Hepatocyte (in vitro differentiated cells): Measurements from ENCODE around the gene BLVRB. TPM values are rescaled to one million over a fixed set of nuclear protein-coding genes. Genes with fewer than 3 reads are reported as not detected.

Experiments used
- DNase-seq: peaks from one replicate; pipeline ENCODE4 v3.0.0-alpha.2; 2016; ENCODE audit warnings: low spot score
- H2AFZ ChIP-seq: fragments of 200-600 bp; sonication (generic); 2 replicates; pipeline ENCODE4 v1.6.0; 2016; ENCODE audit warnings: antibody characterized with exemption, mild to moderate bottlenecking
- H3K27ac ChIP-seq: fragments of 200-600 bp; sonication (generic); 2 replicates; pipeline ENCODE4 v1.5.1; 2016; ENCODE audit warnings: mild to moderate bottlenecking
- H3K27me3 ChIP-seq: fragments of 200-600 bp; sonication (generic); 2 replicates; pipeline ENCODE4 v1.6.1; 2016
- H3K36me3 ChIP-seq: fragments of 200-600 bp; sonication (generic); replicated peaks from 2 replicates; pipeline ENCODE4 v1.5.1; 2016; ENCODE audit warnings: low read depth; ENCODE audit not compliant: insufficient read depth
- H3K4me1 ChIP-seq: fragments of 200-600 bp; sonication (generic); 2 replicates; pipeline ENCODE4 v1.5.1; 2016; ENCODE audit warnings: mild to moderate bottlenecking, moderate library complexity; ENCODE audit not compliant: insufficient read depth
- H3K4me2 ChIP-seq: fragments of 200-600 bp; sonication (generic); 2 replicates; pipeline ENCODE4 v1.6.0; 2016
- H3K4me3 ChIP-seq: fragments of 200-600 bp; sonication (generic); 2 replicates; pipeline ENCODE4 v1.5.1; 2016; ENCODE audit warnings: mild to moderate bottlenecking
- H3K79me2 ChIP-seq: fragments of 200-600 bp; sonication (generic); 2 replicates; pipeline ENCODE4 v1.6.0; 2017; ENCODE audit warnings: mild to moderate bottlenecking
- H3K9me2 ChIP-seq: fragments of 200-600 bp; sonication (generic); replicated peaks from 2 replicates; pipeline ENCODE4 v1.6.0; 2017; ENCODE audit warnings: mild to moderate bottlenecking; ENCODE audit not compliant: insufficient read depth
- H3K9me3 ChIP-seq: fragments of 200-600 bp; sonication (generic); 2 replicates; pipeline ENCODE4 v1.5.1; 2016; ENCODE audit warnings: low read depth, mild to moderate bottlenecking
- H4K20me1 ChIP-seq: fragments of 200-600 bp; sonication (generic); 2 replicates; pipeline ENCODE4 v1.6.0; 2016; ENCODE audit warnings: mild to moderate bottlenecking; ENCODE audit not compliant: insufficient read depth, poor library complexity, severe bottlenecking
- CTCF ChIP-seq: fragments of 200-600 bp; sonication (generic); IDR thresholded peaks from 2 replicates; pipeline ENCODE4 v1.5.1; 2016; ENCODE audit warnings: antibody characterized with exemption, mild to moderate bottlenecking; ENCODE audit not compliant: poor library complexity
- EZH2 ChIP-seq: fragments of 200-600 bp; sonication (generic); IDR thresholded peaks from 2 replicates; pipeline ENCODE4 v1.6.1; 2016; ENCODE audit warnings: antibody characterized with exemption, mild to moderate bottlenecking, borderline replicate concordance
- EZH2phosphoT487 ChIP-seq: fragments of 200-600 bp; sonication (generic); IDR thresholded peaks from one replicate; pipeline ENCODE4 v1.6.1; 2018; ENCODE audit warnings: antibody characterized with exemption, mild to moderate bottlenecking, low read depth, moderate library complexity; ENCODE audit not compliant: unreplicated experiment, severe bottlenecking
- WGBS: methylation state at CpG from one replicate; pipeline ENCODE4 v1.1.6; 2016; ENCODE audit warnings: low lambda C conversion rate; ENCODE audit errors: missing lambda C conversion rate; 5-methylcytosine and 5-hydroxymethylcytosine counted together
- polyA plus RNA-seq: library from polyadenylated mRNA; unstranded; fragments of >200 nt; fragmentation: Nextera tagmentation; extraction: Ambion mirVana; gene quantifications from 2 replicates; pipeline ENCODE4 v1.2.1, GENCODE V29; 2016
- total RNA-seq: library from RNA; depleted of rRNA; stranded (reverse); fragments of >200 nt; gene quantifications from 2 replicates; pipeline ENCODE4 v1.2.3, GENCODE V29; 2014

Gene BLVRB
- total and polyA plus RNA-seq, 2 experiments from 2014 or later = 114 to 157 TPM

DNA sequence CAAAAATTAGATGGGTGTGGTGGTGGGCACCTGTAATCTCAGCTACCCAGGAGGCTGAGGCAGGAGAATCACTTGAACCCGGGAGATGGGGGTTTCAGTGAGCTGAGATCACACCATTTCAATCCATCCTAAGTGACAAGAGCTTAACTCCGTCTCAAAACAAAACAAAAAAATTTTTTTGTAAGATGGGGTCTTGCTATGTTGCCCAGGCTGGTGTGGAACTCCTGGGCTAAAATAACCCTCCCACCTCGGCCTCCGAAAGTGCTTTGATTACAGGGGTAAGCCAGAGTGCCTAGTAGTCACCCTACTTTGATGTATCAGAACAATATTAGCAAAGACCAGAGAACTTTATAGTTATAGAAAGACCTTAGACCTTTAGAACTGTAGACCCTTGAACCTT lies 9.2 kb upstream of the BLVRB start:
- WGBS = 94% methylated on average over 4 of the region's 4 CpGs
- no peak overlapping the region for H2AFZ ChIP-seq
- no peaks in the 10 kb centered on the region for H3K9me3 ChIP-seq
- H3K36me3 ChIP-seq = no peaks in the 10 kb centered on the region
- no peak overlapping the region for H3K27ac ChIP-seq
- no peaks in the 10 kb centered on the region for H3K4me1 ChIP-seq
- no peak overlapping the region for H3K4me3 ChIP-seq
- H3K9me2 ChIP-seq = no peaks in the 10 kb centered on the region
- no peaks in the 10 kb centered on the region for H4K20me1 ChIP-seq
- DNase-seq = no peak
- no peaks in the 10 kb centered on the region for H3K79me2 ChIP-seq
- H3K27me3 ChIP-seq = no peaks in the 10 kb centered on the region
- TF ChIP-seq EZH2phosphoT487 (no peak), CTCF (no peak), EZH2 (no peak)
- no peak overlapping the region for H3K4me2 ChIP-seq

GRCh38 chr19:40472516-40472915 lies 7.0 kb upstream of the BLVRB start:
- no peak overlapping the region for H3K4me2 ChIP-seq
- H3K4me1 ChIP-seq = no peaks in the 10 kb centered on the region
- no peak for TF ChIP-seq CTCF
- TF ChIP-seq EZH2phosphoT487 = no peak
- TF ChIP-seq EZH2 = no peak
- peaks cover 5% of the 10 kb centered on the region for H3K27me3 ChIP-seq
- no peak overlapping the region for H3K4me3 ChIP-seq
- no peak for DNase-seq
- no peaks in the 10 kb centered on the region for H3K9me2 ChIP-seq
- no peak overlapping the region for H2AFZ ChIP-seq
- no peaks in the 10 kb centered on the region for H3K9me3 ChIP-seq
- WGBS = 95% methylated on average over 13 of the region's 13 CpGs
- no peak overlapping the region for H3K27ac ChIP-seq
- H3K36me3 ChIP-seq = no peaks in the 10 kb centered on the region
- no peaks in the 10 kb centered on the region for H4K20me1 ChIP-seq
- no peaks in the 10 kb centered on the region for H3K79me2 ChIP-seq

DNA sequence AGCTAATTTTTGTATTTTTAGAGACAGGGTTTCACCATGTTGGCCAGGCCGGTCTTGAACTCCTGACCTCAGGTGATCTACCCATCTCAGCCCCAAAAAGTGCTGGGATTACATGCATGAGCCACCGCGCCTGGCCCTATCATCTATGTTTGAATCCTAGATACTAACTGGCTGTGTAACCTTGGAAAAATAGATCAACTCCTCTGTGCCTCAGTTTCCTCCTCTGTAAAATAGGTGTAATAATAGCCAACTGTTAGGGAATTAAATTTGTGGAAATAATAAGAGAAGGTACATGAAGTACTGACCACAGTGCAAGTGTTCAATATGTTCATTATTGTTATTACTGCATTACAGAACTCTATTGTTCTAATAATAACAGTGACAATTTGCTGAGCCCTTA lies 5.6 kb upstream of the BLVRB start:
- H3K79me2 ChIP-seq = no peaks in the 10 kb centered on the region
- TF ChIP-seq EZH2 (no peak), EZH2phosphoT487 (no peak), CTCF (no peak)
- WGBS = 96% methylated on average over 3 of the region's 3 CpGs

GRCh38 chr19:40469011-40469410 lies 3.5 kb upstream of the BLVRB start:
- TF ChIP-seq EZH2 = no peak
- TF ChIP-seq EZH2phosphoT487 = no peak
- TF ChIP-seq CTCF = no peak
- H3K36me3 ChIP-seq = no peaks in the 10 kb centered on the region
- H3K4me2 ChIP-seq = no peak overlapping the region
- no peak overlapping the region for H2AFZ ChIP-seq
- no peaks in the 10 kb centered on the region for H3K9me2 ChIP-seq
- peaks cover 5% of the 10 kb centered on the region for H3K4me1 ChIP-seq
- no peak overlapping the region for H3K27ac ChIP-seq
- no peaks in the 10 kb centered on the region for H4K20me1 ChIP-seq
- no peak for DNase-seq
- no peak overlapping the region for H3K4me3 ChIP-seq
- no peaks in the 10 kb centered on the region for H3K9me3 ChIP-seq
- H3K79me2 ChIP-seq = no peaks in the 10 kb centered on the region
- 99% methylated on average over 6 of the region's 6 CpGs for WGBS
- H3K27me3 ChIP-seq = peaks cover 9% of the 10 kb centered on the region

More for the DNA sequence above, 5.6 kb upstream of the BLVRB start:
- Histone ChIP-seq H2AFZ (no peak overlapping the region), H4K20me1 (no peaks in the 10 kb centered on the region), H3K4me1 (no peaks in the 10 kb centered on the region), H3K4me3 (no peak overlapping the region), H3K27ac (no peak overlapping the region), H3K9me2 (no peaks in the 10 kb centered on the region), H3K4me2 (no peak overlapping the region), H3K36me3 (no peaks in the 10 kb centered on the region), H3K9me3 (no peaks in the 10 kb centered on the region), H3K27me3 (peaks cover 9% of the 10 kb centered on the region)
- no peak for DNase-seq
